IPS DF 19.7 (cell line): ENCODE results near the gene HMCN1.

ENCODE experiments used
- DNase-seq: peaks from one replicate; pipeline ENCODE4 v3.0.0-alpha.2; 2013; ENCODE audit warnings: low read depth, low spot score

The HMCN1 gene

DNA sequence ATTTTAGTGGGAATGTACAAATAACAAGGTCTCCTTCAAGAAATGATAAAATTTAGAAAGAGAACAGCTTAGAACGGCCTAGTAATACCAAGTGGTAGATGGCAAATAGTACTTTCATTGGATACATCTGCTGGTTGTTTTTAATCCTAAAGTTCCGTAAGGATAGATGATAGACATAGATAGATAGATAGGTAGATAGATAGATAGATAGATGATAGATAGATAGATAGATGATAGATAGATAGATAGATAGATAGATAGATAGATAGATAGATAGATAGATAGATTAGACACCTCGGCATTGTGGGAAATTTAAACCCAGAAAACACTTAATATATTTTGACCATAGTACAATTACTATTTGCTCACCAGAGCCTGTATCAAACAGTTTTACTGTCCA lies 352.4 kb downstream of the HMCN1 start:
- DNase-seq = no peak

DNA sequence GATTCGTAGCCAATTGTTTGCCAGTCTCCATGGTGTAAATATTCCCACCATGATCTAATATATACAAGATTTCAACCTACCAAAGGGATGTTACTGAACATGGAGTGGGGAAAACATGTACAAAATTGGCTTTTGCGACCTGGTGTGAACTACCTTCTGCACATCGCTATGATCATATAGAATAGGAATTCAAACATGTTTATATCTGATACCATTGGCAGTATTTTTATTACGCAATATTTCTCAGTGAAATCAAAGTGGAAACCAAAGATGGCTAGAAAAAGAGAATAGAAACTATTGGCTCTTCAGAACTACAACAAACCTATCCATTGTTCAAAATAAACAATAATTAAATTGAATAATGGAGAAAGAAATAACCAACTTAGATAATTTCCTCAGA lies 355.7 kb downstream of the HMCN1 start:
- DNase-seq = no peak

DNA sequence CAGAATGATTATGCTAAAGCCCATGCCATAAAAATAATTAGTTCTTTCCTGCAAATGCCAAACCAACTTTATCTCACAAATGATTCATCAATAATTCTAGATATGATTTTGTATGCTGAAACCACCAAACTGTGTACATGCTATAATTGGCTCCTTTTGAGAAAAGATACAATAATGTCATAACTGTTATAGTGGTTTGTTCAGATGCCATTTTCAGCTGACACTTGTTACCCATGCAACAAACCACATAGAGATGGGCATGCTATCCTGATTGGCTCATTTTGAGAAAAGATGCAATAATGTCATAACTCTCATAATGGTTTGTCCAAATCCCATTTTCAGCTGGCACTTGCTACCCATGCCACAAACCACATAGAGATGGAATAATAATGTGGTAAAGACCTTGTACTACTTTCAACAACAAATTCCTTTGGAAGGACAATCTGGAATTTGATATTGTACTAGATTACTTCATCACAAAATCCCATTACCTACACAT lies 357.1 kb downstream of the HMCN1 start:
- DNase-seq = no peak

DNA sequence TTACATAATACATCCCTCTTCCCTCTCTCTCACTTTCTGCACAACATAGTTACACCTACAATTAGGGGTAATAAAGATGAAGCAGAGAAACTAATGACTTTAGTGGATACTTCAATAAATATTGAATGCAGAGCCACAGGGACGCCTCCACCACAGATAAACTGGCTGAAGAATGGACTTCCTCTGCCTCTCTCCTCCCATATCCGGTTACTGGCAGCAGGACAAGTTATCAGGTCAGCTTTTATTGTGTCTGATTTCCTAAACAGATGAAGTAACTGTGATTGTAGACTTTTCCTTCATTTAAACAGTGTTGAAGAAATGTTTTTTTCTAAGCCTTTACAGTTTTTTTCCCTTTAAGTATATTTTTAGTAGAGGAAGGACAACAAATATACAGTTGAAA lies 359.2 kb downstream of the HMCN1 start:
- no peak for DNase-seq

DNA sequence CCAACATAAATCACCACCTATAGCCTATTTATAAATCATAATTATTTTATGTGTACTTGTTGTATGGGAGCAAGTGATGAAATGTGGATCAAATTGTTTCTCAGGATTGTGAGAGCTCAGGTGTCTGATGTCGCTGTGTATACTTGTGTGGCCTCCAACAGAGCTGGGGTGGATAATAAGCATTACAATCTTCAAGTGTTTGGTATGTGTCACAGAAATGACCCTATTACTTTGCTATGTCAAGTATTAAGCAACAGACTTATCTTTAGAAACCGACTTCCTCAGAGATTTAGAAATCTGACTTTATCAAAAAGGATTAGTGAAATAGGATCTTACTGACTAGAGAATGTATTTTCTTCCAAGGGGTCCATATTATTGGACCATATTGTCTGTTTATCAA lies 360.0 kb downstream of the HMCN1 start:
- DNase-seq = no peak

DNA sequence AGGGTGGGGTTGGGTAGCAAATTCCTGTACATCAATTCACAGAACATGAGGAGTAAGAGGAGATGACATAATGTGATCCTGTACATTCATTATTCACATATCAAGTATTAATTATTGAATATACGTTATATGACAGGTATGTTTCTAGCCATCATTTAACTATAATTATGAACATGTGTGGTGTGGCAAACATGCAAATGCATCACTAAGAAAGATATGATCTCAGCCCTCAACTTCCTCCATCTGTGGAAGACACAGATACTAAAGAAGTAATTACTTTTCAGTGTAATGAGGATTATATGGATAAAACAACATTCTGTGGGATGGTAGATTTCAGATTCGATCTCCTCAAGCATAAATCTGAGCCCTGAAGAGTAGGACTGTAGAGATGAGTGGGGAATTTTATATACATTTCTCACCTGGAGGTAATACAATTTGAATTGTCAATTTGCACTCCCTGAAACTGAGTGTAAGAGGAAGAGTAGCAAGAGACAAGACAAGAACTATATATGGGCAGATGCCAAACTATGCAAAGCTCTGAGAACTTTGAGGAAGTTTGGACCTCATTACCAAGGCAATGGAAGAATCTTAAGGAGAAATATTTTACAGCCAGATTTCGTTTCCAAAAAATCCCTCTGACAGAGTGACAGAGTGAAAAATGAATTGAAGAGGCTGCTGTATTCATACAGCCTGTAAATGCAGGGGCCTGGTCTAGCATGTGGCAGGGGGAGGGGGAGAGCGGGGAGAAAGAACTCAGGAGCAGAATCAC lies 365.3 kb downstream of the HMCN1 start:
- no peak for DNase-seq

DNA sequence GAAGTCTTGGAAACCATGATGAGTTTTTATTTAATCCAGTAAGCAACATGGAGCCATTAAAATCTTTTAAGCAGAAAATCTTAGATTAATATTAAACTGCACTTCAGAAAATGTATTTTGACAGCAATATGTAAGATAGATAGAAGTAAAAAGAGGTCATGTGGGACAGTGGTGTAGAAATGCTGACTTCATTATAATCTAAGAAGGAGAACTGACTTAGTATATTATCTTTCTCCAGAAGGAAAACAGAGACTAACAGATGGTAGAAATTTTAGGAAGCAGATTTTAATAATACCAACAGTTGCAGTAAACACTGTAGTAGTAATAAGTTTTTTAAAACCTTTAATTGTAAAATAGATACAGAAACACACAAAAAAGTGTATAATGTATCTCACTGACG lies 367.9 kb downstream of the HMCN1 start:
- no peak for DNase-seq

DNA sequence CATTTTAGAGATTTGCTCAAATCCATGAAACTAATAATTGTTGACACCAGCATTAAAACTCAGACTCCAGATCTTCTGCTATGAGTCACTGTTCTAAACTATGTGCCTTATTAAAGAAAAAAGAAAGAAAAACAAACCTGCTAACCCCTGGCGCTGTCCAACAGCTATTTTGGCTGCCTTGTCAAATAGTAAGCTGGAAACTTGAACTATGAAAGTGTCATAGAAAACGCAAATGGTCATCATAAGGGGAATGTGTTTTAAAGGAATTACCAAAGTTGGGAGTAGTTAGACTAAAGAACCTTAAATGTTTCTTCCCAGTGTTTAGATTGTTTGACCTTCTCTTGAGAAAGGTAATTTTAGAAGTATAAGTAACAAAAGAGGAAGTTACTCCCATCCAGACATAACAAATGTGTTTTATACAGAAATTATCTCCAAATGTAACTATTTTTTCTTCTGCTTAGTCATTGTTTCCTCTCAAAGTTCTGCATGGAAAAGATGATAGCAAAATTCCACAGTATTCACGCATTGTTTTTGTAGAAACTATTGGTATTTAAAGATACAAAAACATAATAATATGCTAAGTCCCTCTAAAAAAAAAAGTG lies 368.5 kb downstream of the HMCN1 start:
- no peak for DNase-seq

DNA sequence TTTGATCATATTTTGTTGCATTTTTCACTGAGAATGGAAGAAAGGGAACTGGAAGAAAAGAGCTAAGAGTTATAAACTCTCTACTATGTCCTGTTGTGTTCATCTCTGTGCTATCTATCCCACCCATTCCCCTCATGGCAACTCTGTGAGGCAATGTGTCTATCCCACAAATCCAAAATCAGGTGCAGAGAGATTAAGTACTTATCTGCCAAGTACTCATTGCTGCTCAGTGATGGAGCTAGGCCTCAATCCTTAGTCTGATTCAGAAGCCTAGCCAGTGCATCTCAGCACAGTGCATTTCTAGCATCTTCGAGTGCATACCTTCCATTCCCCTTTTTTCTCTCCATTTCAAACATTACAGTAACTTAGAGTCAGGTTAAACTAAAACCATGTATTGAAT lies 370.3 kb downstream of the HMCN1 start:
- DNase-seq = no peak

DNA sequence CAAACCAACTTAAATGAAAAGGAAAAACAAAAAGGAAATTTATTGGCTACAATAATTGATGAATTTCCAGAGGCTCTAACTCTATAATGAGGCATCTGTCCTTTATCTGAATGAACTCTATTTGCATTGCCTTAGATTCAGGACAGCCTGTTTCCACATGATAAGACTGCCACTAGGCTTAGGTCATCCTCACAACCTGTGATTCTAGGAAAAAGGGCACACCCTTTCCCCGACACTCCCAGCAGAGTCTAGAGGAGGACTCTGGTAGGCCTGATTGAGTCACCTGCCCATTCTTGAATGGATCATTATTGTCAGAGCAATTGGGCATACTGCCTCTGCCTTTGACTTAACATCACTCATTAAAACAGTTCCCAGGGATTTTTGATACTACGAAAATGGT lies 378.1 kb downstream of the HMCN1 start:
- no peak for DNase-seq

DNA sequence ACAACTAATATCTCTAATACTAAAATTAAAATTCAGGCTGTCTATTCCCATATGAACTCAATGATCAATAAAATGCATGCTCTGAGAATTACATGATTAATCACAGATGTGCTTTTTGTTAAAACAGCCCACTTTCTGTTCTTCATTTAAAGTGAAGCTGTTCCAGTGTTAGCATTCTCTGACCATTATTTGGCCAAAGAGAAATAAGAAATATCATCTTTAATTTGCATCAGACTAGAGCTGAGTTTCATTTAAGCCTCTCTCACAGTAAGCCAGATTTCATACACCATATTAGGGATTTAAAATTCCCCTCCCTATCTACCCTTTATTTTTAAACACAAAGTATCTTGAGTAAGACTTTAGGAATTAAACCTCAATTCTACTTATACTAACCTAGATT lies 379.3 kb downstream of the HMCN1 start:
- DNase-seq = no peak

DNA sequence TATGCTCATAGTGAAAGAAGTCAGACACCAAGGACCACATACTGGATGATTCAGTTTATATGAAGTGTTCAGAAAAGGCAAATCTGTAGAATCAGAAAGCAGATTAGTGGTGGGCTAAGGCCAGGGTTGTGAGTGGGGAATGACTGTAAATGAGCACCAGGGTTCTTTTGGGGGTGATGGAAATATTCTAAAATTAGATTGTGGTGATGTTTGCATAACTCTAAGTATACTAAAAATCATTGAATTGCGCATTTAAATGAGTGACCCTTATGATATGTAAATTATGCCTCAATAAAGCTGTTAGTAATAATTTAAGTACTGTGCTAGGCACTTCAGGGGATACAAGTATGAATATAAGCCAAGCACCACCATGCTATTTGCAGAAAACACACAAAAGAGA lies 384.5 kb downstream of the HMCN1 start:
- no peak for DNase-seq

DNA sequence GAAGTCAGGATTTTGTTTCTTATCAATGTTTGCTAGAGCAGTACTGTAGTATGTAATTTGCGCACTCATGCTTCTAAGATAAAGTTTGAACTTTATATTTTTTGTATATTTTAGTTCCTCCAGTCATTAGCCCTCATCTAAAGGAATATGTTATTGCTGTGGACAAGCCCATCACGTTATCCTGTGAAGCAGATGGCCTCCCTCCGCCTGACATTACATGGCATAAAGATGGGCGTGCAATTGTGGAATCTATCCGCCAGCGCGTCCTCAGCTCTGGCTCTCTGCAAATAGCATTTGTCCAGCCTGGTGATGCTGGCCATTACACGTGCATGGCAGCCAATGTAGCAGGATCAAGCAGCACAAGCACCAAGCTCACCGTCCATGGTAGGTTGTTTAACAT lies 388.6 kb downstream of the HMCN1 start:
- DNase-seq = no peak

DNA sequence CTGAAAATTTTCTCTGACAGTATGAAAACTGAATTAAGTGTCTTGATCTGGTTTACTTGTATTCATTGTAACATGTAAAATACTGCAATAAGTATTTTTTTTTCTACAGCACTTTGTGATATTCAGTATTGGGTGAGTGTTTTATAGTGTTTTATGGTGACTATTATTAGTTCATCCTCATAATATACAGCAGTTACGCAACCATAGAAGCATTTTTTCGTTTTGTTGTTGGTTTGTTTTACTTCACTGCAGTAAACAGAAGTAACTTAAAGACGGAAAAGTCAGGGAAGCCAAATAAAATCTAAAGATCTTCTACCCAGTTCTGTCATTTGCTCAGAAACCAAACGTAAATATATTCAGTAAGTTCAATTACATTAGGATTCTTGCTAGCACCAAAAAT lies 390.8 kb downstream of the HMCN1 start:
- no peak for DNase-seq

DNA sequence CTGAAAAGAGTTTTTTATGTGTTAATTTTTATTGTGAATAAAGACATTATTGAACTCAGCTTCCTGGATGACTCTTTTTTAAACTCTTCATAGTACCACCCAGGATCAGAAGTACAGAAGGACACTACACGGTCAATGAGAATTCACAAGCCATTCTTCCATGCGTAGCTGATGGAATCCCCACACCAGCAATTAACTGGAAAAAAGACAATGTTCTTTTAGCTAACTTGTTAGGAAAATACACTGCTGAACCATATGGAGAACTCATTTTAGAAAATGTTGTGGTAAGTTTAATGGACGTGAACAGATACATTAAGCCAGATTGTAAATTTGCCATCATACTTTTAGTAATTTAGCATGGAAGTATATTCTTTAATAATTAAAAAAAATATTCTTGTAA lies 391.3 kb downstream of the HMCN1 start:
- no peak for DNase-seq

DNA sequence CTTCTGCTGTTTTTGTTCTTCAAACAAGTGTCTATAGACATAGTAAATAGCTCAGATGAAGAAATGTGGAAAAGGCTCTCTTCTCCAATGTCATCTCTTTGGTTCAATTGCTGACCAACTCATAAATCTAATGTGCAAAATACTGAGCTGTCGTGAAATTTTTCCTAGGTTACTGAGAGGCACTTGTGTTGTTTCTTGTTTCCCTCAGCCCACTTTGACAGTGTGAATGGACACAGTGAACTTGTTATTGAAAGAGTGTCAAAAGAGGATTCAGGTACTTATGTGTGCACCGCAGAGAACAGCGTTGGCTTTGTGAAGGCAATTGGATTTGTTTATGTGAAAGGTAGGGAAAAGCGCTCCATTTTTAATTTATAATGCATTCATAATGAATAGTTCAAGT lies 395.6 kb downstream of the HMCN1 start:
- DNase-seq = no peak

DNA sequence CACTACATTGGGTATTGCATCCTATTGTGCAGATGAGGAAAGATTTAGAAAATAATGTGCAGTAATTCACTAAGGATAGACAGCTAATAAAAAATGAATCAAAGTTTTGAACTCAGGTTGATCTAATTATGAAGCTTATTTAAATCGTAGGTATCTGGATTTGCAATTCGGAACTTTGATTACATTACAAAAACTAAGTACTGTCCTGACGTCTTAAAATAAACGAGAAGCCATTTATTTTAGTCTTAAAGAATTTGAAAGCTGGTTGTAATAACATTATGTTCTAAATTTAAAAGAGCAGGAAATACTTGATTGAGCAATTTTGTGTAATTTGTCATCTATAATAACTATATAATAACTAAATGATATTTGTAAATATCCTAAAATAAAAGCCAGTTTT lies 404.9 kb downstream of the HMCN1 start:
- no peak for DNase-seq

DNA sequence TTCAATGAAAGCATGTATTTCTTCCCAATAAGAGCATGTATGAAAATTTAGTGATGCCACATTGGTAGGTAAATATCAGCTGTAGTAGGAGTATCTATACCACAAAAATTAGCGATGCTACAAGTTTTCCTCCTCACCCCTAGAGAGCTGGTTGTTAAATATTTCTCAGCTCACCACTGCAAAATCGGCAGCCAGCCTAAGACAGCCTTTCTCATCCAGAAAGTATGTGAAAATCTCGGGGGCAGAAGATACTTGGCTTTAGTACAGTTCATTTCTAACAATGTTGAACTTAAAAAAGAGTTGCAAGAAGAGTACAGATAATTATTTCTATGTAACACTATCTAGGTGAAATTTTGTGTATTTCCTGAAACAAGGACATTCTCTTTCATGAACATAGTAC lies 405.5 kb downstream of the HMCN1 start:
- no peak for DNase-seq

DNA sequence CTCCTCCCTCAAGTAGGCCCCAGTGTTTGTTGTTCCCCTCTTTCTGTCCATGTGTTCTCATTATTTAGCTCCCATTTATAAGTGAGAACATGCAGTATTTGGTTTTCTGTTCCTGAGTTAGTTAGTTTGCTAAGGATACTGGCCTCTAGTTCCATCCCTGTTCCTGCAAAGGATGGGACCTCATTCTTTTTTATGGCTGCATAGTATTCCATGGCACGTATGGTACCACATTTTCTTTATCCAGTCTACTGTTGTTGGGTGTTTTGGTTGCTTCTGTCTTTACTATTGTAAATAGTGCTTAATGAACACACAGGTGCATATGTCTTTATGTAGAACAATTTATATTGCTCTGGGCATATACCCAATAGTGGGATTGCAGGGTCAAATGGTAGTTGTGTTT lies 408.0 kb downstream of the HMCN1 start:
- no peak for DNase-seq

DNA sequence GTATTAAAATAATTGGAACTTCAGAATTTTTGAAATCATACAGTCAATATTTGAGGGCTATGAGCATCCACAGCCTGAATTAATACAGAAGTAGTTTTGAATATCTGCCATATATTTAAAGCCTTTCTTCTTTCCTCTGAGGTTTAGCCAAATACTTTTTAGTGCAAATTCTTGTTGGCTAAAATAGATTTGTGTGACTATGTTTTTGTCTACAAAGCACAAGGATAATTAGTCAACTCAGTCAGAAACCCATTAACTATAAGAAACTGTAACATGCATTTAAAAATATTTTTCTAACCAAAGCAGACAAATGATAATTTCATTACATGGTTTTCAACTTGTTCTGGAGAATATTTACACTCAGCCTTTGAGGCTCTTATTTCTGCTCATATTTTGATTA lies 408.7 kb downstream of the HMCN1 start:
- no peak for DNase-seq

DNA sequence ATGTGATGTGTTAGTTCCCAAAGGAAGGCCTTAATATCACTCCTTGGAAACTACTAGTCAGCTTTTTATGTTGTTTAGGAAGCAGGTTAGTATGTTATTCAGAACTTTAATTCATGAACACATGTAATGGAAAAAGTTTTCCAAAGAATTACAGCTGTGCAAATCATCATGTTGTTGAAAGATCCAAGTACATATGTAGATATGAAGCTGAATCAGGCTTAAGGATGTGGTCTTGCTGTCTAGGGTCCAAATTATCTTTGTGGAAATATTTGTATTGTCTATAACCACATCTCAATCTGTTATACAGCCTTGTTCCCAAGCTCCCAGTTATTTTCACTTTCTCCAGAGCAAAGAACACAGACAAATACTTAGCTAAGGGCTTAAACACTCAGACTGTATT lies 409.3 kb downstream of the HMCN1 start:
- DNase-seq = no peak

DNA sequence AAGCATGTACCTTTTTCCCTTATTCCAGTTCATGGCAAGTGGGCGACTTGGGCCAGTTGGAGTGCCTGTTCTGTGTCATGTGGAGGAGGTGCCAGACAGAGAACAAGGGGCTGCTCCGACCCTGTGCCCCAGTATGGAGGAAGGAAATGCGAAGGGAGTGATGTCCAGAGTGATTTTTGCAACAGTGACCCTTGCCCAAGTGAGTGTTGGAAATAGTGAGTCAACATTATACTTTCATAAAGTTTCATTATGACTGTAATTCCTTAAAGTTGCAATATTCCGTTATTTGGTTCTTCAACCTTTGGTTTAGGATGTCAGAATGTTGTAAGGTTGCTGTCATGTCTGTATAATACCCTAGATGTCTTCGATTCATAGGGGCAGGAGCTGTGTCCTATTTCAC lies 410.3 kb downstream of the HMCN1 start:
- no peak for DNase-seq

DNA sequence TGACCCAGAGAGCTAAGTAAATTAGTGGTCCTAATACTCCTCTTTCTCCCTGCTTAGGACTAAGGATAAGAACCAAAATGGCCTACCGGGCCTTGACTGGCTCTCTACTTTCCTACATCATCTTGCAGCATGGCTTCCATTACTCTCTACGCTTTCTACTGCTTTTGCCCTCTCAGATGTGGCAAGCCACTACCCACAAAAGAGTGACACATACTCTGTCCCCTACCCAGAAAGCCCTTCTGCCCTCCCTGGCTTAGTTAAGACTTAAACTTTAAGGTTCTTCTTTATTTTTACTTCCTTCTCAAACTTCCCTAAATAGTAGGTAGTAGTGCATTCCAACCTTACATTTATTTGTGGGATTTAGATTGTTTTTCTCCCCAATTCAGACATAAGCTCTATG lies 412.8 kb downstream of the HMCN1 start:
- DNase-seq = no peak

DNA sequence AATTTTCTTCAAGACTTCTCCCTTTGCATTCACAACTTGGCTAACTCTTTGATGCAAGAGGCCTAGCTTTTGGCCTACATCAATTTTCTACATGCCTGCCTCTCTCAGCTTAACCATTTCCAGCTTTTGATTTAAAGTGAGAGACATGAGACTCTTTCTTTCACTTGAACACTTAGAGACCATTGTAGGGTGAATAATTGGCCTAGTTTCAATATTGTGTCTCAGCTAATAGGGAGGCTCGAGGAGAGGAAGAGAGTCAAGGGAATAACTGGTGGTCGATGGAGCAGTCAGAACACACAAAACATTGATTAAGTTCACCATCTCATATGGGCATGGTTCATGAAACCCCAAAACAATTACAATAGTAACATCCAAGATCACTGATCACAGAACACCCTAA lies 415.4 kb downstream of the HMCN1 start:
- DNase-seq = no peak
